Measurements from ENCODE around the gene PCBP3. TPM values are rescaled to one million over a fixed set of nuclear protein-coding genes. Genes with fewer than 3 reads are reported as not detected.

The PCBP3 gene
- total RNA-seq, 2 experiments from 2014 or later = 0.86 to 1.2 TPM

DNA sequence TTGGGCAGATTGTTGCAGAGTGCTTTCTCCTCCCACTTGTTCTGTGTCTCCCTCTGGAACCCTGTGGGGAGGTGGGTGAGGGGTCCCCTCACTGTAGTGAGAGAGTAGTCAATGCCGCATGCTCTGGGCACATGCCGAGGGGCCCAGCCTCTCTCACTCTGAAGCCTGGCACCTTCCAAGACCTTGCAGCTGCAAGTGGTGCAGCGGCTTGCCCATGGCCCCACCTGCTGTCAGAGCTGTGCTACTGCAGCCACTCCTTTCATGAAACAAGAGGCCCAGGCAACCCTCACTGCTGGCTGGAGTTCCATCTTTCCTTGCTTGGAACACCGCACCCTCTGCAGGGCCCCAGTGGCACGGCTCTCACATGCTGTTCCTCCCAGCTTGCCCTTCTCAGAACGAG lies 279.6 kb downstream of the PCBP3 start:
- ChIA-PET CTCF (interaction anchor here (1.0 to 1.2 kb wide), 2 partner anchors 43 to 196 kb away, joined by 3 read pairs; no protein-coding TSS in a partner anchor), POLR2A (no interaction called here)

- CTCF ChIA-PET = no interaction called here
These were observed 282.8 kb downstream of the PCBP3 start for GRCh38 chr21:45926281-45926680.

GRCh38 chr21:45927032-45927431 lies 283.5 kb downstream of the PCBP3 start:
- POLR2A ChIA-PET = no interaction called here
- CTCF ChIA-PET = no interaction called here

More at GRCh38 chr21:45926281-45926680, 282.8 kb downstream of the PCBP3 start:
- POLR2A ChIA-PET = no interaction called here

DNA sequence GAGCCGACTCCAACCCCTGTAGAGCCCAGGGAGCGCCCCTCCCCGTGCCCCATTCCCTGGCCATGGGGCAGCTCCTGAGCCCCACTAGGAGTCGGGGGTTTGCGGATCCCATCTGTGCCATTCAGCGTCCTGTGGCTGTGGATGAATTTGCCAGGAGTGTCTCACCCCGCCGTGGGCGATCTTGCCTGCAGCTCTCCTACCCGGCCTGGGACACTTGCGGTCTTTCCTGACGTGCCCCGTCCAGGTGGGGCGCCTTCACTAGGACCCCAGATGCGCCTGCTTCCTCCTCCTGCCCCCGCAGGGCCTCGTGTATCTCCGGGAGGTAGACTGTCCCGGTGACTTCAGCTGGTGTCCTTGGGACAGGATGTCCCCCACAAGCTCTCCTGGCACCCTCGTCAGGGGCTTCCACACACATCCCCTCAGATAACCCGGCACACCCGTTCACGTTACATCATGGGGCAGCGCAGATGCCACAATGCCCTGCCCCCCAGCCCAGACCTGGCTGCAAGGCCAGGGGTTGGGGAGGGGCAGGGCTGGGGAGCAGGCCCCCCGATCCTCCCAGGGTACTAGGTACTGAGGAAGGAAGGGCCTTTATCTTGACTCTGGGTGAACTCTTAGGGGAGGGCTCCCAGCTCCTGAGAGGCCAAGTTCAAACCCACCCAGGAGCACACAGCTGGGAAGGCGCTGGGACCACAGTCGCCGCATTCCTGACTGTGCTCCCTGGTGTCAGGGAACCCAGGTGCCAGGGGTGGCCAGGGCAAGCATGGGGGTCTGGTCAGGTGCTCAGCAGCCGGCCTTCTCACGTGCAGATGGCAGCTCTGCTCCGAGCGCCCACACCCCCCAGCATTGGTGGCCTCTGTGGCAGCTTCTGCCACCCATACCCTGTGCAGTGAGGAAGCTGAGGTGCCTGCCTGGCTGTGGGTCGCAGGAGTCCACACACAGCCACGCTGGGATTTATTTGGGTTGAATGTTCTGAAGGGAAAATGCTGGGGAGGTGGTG lies 284.6 kb downstream of the PCBP3 start:
- CTCF ChIA-PET = no interaction called here

DNA sequence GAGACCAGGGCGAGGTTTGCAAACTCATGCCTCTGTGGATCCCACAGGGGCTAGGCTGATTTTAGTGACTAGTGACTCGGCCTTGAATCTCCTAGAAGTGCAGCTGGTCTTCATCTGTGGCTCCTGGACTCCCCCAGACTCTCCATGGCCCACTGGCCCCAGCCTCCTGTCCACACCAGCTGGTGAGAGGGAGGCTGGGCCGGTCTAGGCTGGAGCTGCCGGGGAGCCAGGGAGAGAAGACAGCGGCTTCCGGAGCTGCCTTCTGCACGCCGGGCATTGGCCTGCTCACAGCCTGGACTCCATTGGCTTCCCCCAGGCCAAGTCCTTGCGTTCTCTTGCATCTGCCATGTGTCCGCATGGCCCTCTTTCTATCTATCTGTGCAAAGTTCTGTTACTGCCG lies 285.9 kb downstream of the PCBP3 start:
- CTCF ChIA-PET = no interaction called here
- POLR2A ChIA-PET = no interaction called here

More for the DNA sequence above, 284.6 kb downstream of the PCBP3 start:
- POLR2A ChIA-PET = no interaction called here

- ChIA-PET POLR2A (no interaction called here), CTCF (no interaction called here)
These were observed 286.8 kb downstream of the PCBP3 start for GRCh38 chr21:45930231-45930760.

- POLR2A ChIA-PET = no interaction called here
- CTCF ChIA-PET = no interaction called here
These were observed 287.3 kb downstream of the PCBP3 start for GRCh38 chr21:45930792-45931191.

GRCh38 chr21:45931397-45931969 lies 288.0 kb downstream of the PCBP3 start:
- ChIA-PET CTCF (no interaction called here), POLR2A (no interaction called here)

DNA sequence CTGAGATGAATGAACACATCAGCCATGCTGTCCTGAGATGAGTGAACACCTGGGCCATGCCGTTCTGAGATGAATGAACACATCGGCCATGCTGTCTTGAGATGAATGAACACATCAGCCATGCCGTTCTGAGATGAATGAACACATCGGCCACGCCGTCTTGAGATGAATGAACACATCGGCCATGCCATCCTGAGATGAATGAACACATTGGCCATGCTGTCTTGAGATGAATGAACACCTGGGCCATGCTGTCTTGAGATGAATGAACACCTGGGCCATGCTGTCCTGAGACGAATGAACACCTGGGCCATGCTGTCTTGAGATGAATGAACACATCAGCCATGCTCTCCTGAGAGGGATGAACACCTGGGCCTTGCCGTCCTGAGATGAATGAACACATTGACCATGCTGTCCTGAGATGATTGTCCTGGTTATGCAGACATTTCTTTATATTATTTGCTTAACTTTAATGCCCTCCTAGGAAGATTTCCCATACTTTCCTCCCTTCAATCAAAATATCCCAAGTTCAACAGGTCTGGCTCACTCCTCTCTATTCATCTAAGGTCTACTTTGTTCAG lies 289.5 kb downstream of the PCBP3 start:
- ChIA-PET CTCF (no interaction called here), POLR2A (no interaction called here)

GRCh38 chr21:45934085-45934484 lies 290.6 kb downstream of the PCBP3 start:
- CTCF ChIA-PET = no interaction called here
- POLR2A ChIA-PET = no interaction called here

- CTCF ChIA-PET = no interaction called here
- POLR2A ChIA-PET = no interaction called here
These were observed 291.0 kb downstream of the PCBP3 start for GRCh38 chr21:45934554-45934953.

DNA sequence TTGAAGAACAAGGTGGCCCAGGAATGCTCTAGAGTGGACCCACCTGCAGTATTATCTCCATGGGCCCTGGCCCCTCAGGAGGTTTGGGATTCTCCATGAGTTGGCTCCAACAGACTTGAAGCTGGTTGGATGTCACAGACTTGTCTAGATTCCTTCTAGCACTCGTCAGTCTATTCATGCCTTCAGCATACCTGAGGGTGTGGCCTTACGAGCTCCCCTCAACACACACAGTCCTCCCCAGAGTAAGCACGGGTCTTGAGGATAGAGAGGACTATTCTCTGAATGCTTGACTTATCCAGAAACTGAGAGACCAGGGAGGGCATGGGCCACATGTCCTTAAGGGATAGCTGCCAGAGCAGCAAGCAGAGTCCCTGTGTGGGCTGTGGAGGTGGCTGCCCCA lies 292.1 kb downstream of the PCBP3 start:
- ChIA-PET POLR2A (no interaction called here), CTCF (no interaction called here)

GRCh38 chr21:45937721-45938452 lies 294.4 kb downstream of the PCBP3 start:
- CTCF ChIA-PET = no interaction called here
- POLR2A ChIA-PET = no interaction called here

GRCh38 chr21:45938453-45938755 lies 294.9 kb downstream of the PCBP3 start:
- ChIA-PET POLR2A (no interaction called here), CTCF (no interaction called here)

DNA sequence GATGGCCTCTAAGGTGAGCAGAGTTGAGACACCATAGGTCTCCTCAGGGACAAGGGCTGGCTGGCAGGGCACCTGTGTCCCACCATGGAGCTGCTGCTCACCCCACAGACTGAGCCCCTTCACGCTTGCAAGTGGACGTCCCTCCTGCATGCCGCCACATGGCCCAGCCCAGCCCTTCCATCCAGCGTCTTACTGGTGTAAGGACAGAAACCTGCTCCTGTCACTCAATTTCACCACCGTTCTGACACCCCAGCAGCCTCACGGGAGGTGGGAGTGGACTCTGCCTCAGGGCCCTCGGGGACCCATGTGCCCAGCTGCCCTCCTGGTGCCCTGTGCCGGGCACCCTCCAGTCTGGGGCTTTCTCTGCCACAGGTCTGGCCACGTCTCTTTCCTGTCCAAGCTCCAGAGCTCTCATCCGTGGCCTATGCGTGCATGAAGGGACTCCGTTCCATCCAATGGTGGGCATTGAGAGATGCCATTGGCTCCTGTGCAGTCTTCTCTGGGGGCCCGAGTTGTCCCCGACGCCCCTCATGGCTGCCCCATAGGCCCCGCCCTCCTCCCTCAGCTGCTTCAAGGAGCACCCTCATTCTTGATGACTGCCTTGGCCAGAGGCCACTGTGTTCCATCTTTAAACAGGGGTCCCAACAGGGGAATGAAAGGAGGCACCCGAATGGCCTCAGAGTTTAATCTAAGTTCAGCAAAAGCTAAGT lies 295.4 kb downstream of the PCBP3 start:
- ChIA-PET POLR2A (no interaction called here), CTCF (no interaction called here)

GRCh38 chr21:45939521-45940045 lies 296.1 kb downstream of the PCBP3 start:
- POLR2A ChIA-PET = no interaction called here
- CTCF ChIA-PET = no interaction called here

GRCh38 chr21:45940091-45940490 lies 296.6 kb downstream of the PCBP3 start:
- POLR2A ChIA-PET = no interaction called here

DNA sequence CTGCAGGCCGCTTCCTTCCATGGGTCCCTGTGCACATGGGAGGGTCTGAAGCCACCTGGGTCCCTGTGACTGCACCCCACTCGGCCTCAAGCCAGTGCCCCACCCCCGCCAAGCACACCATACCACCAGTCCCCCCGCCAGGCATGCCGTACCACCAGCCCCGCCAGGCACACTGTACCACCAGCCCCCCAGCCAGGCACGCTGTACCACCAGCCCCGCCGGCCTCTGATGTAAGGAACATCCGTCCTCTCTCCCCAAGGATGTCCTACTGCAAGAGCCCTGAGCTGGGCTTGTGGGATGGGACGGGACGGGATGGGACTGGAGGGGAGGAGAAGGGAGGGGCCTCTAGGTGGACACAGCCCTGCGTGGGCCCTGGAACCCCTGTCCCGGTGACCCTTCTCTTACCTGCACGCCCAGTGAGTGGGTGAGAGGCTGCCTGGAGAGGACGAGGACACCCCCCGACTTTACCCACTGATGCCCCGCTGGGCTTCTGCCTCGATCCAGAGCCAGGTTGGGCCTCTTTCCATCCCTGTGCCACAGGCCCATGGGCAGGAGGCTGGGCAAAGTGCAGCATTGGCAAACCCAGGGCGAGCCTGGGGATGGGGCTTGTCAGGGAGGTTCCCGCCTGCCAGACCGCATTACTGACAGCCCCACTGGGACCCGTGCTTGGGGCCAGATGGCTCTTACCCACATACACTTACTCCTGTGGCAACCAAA lies 297.3 kb downstream of the PCBP3 start:
- CTCF ChIA-PET = no interaction called here
- POLR2A ChIA-PET = no interaction called here

More at GRCh38 chr21:45940091-45940490, 296.6 kb downstream of the PCBP3 start:
- CTCF ChIA-PET = no interaction called here

GRCh38 chr21:45941338-45941710 lies 297.8 kb downstream of the PCBP3 start:
- POLR2A ChIA-PET = no interaction called here
- CTCF ChIA-PET = no interaction called here
